Effector memory CD4-positive, alpha-beta T cell (primary cell): Measurements from ENCODE around the gene HHIPL1.
A peak's percentile ranks its signal among the peaks of the same experiment; 100 is the strongest.

ENCODE experiments used
- DNase-seq, 3 donors: peaks; one replicate each; pipeline ENCODE4 v3.0.0-alpha.2; 2020
- H3K27ac ChIP-seq: 2 replicates; pipeline ENCODE4 v1.7.0; 2013; ENCODE audit warnings: mild to moderate bottlenecking, low read length, moderate library complexity; ENCODE audit not compliant: insufficient read depth, poor library complexity, severe bottlenecking
- H3K27me3 ChIP-seq: replicated peaks from 2 replicates; pipeline ENCODE4 v1.7.0; 2013; ENCODE audit warnings: mild to moderate bottlenecking, low read length; ENCODE audit not compliant: insufficient read depth, control insufficient read depth, poor library complexity, severe bottlenecking
- H3K36me3 ChIP-seq: 2 replicates; pipeline ENCODE4 v1.7.0; 2013; ENCODE audit warnings: mild to moderate bottlenecking, low read length, moderate library complexity; ENCODE audit not compliant: control insufficient read depth, insufficient read depth
- H3K4me1 ChIP-seq: 2 replicates; pipeline ENCODE4 v1.7.0; 2013; ENCODE audit warnings: low read length, mild to moderate bottlenecking; ENCODE audit not compliant: control insufficient read depth, insufficient read depth, poor library complexity, severe bottlenecking
- H3K4me3 ChIP-seq: 2 replicates; pipeline ENCODE4 v1.7.0; 2013; ENCODE audit warnings: low read length, low read depth, mild to moderate bottlenecking; ENCODE audit not compliant: insufficient read depth, poor library complexity, severe bottlenecking
- H3K9me3 ChIP-seq: 2 replicates; pipeline ENCODE4 v1.7.0; 2013; ENCODE audit warnings: mild to moderate bottlenecking, low read length, moderate library complexity; ENCODE audit not compliant: control insufficient read depth

Gene HHIPL1

DNA sequence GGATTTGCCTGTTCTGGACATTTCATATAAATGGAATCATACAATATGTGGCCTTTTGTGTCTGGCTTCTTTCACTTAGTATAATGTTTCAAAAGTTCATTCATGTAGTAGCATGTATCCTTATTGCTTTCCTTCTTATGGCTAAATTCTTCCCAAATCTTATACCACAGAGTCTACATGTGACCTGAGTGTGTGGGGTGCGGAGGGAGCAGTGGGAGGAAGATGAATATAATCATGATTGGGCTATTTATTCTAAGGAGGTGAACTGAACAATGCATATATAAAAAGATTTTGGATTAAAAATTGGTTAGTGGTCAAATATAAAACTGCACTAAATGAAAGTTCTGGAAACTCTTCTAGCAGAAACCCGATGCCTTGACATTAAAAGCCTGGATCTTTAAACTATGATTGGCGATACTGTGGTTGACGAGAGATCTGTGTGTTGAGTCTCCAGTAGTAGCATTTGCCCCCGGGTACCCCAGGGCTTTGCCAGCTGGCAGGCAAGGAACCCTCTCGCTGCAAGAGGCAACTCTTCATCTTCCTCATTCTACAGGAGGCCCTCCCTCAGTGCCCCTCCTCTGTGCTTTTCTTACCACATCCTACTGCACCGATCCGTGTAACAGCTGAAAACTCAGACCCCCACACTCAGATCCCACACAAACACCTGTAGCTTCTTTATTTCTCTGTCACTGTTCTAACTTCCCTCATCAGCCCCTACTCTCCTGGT lies 41.8 kb downstream of the HHIPL1 start:
- DNase-seq = no peak
- Histone ChIP-seq H3K27me3 (peaks cover 4% of the 10 kb centered on the region), H3K4me3 (no peak overlapping the region), H3K9me3 (no peaks in the 10 kb centered on the region), H3K27ac (no peak overlapping the region), H3K4me1 (peaks cover 11% of the 10 kb centered on the region), H3K36me3 (no peaks in the 10 kb centered on the region)

DNA sequence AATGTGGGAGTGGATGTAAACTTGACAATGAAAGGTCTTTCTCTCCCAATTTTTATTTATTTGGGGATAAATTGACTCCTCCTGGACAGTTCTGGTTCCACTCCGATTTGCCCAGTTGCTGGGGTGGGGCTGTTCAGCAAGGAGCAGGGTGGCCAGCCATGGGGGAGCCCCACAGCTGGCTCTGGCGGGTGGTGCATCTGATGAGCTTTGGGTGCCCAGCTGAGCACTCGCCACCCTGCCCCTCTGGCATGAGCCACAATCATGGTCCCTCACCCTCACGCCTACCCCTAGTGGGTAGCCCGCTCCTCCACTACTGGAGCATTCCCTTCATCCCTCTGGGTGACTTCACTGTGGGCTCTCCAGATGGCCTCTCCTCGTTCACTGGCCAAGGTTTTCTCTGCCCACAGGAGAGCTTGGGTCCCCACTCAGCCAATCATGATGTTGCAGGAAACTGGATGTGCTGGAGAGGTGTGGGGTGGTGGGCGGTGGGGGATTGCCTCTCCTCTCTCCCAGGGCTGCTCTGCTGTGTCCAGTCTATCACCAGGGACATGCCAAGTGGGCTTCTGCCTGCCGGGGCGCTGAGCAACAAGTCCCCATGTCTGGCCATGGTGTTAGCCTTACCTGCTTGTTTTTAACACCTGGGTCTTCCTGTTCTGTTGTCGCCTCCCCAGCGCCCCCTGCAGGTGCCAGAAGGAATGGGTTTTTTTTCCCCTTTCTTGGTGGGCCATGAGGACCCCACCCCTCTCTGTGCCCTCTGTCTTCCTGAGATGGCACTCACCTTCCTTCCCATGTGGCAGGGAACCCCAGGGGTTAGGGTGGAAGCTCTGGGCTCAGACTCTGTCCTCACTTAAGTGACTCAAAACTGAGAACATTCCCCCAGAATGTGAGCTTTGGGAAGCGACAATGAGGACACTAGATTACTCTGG lies 42.6 kb downstream of the HHIPL1 start:
- Histone ChIP-seq H3K36me3 (no peaks in the 10 kb centered on the region), H3K4me1 (peaks cover 11% of the 10 kb centered on the region), H3K27me3 (peaks cover 4% of the 10 kb centered on the region), H3K9me3 (no peaks in the 10 kb centered on the region), H3K27ac (no peak overlapping the region), H3K4me3 (no peak overlapping the region)
- peak in 2 of 3 donors; percentile 9 to 17 for DNase-seq

DNA sequence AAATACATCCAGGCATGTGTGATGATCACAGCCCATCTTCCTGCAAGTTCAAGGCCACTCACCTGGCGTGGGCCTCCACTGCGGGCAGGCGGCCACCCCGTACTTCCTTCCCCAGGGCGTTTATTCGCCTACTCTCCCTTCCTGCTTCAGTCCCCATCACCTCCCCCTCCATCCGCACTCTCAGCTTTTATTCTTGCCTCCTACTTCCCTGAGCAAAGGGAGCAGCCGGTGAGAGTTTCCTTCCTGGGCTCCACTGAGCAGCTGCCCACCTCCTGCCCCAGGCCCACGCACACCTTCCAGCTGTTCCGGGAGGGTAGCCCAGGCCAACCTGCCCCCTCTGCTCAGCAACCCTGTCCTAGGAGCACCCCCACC lies 43.3 kb downstream of the HHIPL1 start:
- H3K36me3 ChIP-seq = no peaks in the 10 kb centered on the region
- DNase-seq = no peak
- H3K27ac ChIP-seq = no peak overlapping the region
- peaks cover 4% of the 10 kb centered on the region for H3K27me3 ChIP-seq
- no peaks in the 10 kb centered on the region for H3K9me3 ChIP-seq
- peaks cover 5% of the 10 kb centered on the region for H3K4me1 ChIP-seq
- no peak overlapping the region for H3K4me3 ChIP-seq

DNA sequence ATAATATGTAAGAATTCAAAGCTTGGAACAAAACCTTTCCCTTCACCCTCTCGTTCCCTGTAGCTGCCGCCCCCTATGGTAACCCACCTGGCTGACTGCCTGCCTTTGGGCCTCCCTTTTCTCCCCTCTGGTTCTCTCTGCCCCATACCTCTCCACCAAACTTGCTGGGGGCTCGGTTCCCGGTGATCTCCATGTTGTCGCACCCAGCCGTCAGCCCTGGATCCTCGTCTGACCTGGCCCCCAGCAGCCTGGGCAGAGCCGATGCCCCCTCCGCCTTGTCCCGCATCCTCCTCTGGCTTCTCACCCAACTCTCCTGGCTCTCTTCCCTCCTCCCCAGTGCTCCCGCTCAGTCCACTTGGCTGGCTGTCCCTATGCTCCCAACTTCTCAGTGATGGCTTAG lies 43.7 kb downstream of the HHIPL1 start:
- H3K4me1 ChIP-seq = peaks cover 4% of the 10 kb centered on the region
- H3K9me3 ChIP-seq = no peaks in the 10 kb centered on the region
- no peaks in the 10 kb centered on the region for H3K36me3 ChIP-seq
- H3K27ac ChIP-seq = no peak overlapping the region
- no peak overlapping the region for H3K4me3 ChIP-seq
- no peak for DNase-seq
- H3K27me3 ChIP-seq = peaks cover 4% of the 10 kb centered on the region

DNA sequence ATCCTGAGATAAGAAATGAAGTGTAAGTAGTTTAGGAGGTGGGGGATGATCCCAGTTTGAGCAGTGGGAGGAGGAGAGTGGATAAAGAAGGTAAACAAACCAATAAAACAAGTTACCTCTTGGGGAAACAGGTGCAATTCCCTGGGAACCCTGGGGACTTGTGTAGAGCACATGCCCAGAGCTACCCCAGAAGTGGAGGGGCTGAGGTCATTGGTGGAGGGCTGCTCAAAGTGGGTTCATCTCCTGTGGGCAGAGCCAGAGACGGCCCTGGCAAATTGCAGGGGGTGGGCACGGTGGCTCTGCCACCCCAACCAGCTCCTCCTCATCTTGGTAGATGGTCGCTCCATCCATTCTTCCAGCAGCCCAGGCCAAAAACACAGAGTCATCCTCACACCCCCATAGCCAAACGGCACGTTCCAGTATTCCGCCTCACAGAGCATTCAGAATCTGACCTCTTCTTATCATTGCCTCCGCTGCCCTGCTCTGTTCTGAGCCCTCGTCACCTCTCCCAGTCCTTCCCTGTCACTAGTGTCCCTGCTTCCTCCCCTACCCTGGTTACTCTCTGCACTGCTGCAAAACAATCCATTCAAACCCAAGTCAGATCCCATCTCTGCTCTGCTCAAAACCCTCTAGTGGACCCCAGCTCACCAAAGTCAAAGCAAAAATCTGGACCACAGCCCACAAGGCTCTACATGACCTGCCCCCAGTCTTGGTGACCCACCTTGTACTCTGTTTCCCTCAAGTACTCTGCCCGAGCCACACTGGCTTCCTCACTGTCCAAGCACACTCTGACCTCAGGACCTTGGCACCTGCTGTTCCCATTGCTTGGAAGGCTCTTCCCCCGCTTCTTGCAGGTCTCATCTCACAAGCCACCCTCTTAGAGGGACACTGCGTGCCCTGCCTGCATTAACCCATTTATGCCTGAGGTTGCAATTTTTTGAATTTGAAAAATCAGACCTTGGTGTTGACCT lies 44.6 kb downstream of the HHIPL1 start:
- H3K4me3 ChIP-seq = no peak overlapping the region
- H3K27me3 ChIP-seq = peaks cover 4% of the 10 kb centered on the region
- H3K9me3 ChIP-seq = no peaks in the 10 kb centered on the region
- no peak overlapping the region for H3K27ac ChIP-seq
- H3K4me1 ChIP-seq = peaks cover 2% of the 10 kb centered on the region
- no peaks in the 10 kb centered on the region for H3K36me3 ChIP-seq
- no peak for DNase-seq

DNA sequence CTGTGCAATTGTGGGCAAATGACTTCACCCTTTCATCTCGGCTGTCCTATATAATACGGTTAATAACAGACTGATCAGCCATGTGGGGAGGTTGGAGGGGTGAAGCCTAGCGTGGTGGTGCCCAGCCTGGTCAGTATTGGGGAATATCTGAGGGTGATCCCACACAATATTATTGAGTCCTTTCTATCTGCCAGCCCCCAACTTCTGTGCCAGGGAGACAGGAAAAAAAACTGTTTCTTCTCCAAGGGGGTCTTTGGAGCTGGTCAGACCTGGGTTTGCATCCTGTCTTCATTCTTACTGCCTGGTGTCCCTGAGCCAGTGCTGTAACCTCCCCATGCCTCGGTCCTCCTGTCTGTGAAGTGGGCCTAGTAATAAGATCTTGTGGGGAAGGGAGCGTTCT lies 45.7 kb downstream of the HHIPL1 start:
- Histone ChIP-seq H3K36me3 (no peaks in the 10 kb centered on the region), H3K4me1 (no peaks in the 10 kb centered on the region), H3K27me3 (peaks cover 4% of the 10 kb centered on the region), H3K4me3 (no peak overlapping the region), H3K9me3 (no peaks in the 10 kb centered on the region), H3K27ac (no peak overlapping the region)
- DNase-seq = no peak

DNA sequence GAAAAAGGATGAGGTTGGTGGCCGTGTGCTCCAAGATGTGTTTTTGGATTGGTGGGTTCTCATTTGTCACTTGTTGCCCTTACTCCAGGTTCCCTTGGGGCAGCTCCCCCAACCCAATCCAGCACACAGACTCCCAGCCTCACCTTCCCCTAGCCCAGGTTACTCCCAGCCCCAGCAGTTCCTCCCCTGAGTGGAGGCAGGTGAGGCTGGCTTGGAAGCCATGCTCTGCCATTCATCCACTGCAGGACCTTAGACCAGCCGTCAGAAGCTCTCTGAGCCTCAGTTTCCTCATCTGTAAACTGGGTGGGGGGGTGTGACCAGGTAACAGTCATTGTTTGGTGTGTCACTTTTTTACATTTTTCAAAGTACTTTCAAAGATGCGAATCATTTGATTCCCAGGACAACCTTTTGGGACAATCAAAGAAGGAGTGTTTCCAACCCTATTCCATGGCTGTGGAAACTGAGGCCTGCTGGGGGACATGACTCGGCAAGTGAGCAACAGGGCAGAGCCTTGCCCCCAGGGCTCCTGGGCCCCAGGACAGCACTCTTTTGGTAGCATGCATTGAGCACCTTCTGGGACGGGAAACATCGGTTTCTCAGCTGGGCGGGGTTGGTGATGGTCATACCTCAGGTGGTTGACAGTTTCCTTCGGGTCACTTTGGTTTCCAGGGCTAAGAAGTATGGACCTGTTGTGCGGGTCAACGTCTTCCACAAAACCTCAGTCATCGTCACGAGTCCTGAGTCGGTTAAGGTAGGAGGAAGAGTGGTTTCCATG lies 46.4 kb downstream of the HHIPL1 start:
- no peak overlapping the region for H3K4me3 ChIP-seq
- no peaks in the 10 kb centered on the region for H3K4me1 ChIP-seq
- DNase-seq = no peak
- H3K27ac ChIP-seq = no peak overlapping the region
- no peaks in the 10 kb centered on the region for H3K36me3 ChIP-seq
- H3K9me3 ChIP-seq = no peaks in the 10 kb centered on the region
- peaks cover 4% of the 10 kb centered on the region for H3K27me3 ChIP-seq

DNA sequence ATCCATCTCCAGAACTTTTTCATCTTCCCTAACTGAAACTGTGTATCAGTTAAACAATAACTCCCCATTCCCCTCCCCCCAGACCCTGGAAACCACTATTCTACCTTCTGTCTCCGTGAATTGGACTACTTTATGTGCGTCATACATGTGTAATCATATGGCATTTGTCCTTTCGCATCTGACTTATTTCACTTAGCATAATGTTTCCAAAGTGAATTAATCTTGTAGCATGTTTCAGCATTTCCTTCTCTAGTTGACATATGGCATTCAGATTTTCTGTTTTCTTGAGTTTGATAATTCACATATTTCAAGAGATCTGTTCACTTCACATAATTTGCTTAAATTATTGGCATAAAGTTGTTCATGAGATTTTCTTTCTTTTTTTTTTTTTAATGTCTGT lies 49.0 kb downstream of the HHIPL1 start:
- Histone ChIP-seq H3K36me3 (no peaks in the 10 kb centered on the region), H3K27ac (no peak overlapping the region), H3K4me3 (no peak overlapping the region), H3K4me1 (no peaks in the 10 kb centered on the region), H3K9me3 (no peaks in the 10 kb centered on the region), H3K27me3 (no peaks in the 10 kb centered on the region)
- DNase-seq = no peak

DNA sequence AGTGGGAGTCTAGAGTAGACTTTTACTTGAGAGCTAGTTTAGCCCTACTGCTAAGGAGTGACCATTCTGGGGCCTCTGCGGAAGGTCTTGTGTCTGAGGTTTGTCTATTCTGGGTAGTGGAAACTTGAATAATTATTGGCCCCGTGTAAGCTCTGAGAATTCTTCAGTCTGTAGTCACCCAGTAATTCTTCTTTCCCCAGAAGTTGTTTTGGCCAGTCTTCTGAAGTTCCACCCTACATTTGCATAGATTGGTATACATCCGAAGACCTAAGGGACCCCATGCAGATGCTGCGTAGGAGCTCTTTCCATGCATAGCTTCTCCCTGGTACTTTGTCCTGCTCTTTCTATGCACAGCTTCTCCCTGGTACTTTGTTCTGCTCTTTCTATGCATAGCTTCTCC lies 52.0 kb downstream of the HHIPL1 start:
- Histone ChIP-seq H3K9me3 (no peaks in the 10 kb centered on the region), H3K4me1 (no peaks in the 10 kb centered on the region), H3K27me3 (no peaks in the 10 kb centered on the region), H3K36me3 (no peaks in the 10 kb centered on the region), H3K27ac (no peak overlapping the region), H3K4me3 (no peak overlapping the region)
- no peak for DNase-seq
